ENCODE results near the gene CASZ1.
A peak's percentile ranks its signal among the peaks of the same experiment; 100 is the strongest.

CASZ1 gene

DNA sequence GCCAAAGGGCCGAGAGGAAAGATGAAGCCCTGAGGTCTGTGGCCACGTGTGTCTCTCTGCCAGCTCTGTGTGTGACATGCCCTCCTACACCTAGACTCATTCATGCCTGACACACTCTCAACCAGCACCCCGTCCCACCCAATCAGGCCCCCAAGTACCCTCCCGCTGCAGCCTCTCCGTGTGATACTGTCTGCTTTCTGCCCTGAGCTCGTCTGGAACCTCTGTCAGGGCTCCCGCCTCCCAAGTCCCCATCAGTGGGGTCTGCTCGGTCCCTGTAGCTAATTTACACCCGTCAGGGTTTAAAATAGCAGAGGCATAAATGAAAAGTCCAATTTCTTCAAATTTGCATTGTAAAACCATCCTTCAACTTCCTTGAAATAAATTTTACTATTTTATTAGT lies 20.7 kb downstream of the CASZ1 start:
- DNase-seq (ENCODE audit: low read depth in 2 of 2) = no peak

DNA sequence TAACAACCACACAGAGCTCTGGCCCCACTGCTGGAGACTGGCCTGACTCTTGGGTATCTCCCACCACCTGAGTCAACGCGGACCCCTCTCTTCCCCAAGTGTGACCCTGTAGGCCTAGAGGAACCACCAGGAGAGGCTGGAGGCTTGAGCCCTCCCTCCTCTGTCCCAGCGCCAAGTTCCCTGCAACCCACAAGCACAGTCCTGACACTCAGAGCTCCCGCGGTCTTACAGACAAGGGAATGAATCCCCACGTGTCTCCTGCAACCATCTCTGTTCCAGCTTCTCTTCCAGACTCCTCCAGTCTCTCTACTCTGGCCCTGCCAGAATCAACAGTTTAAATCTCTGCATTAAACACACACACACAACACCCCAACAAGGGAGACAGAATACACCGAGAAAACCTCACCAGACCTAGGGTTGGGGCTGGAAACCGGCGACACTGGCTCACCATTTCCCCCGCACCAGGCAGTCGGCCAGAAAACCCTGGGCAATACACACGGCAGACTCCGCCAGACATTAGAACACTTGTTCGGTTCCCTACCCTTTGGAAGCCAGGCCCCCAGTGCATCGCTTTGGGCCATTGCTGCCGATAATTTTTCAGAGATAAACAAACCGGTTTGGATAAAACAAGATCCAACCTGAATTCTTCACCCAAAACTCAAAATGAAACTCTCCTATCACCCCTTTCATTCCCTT lies 21.7 kb downstream of the CASZ1 start:
- no peak for DNase-seq (ENCODE audit: low read depth in 2 of 2)

DNA sequence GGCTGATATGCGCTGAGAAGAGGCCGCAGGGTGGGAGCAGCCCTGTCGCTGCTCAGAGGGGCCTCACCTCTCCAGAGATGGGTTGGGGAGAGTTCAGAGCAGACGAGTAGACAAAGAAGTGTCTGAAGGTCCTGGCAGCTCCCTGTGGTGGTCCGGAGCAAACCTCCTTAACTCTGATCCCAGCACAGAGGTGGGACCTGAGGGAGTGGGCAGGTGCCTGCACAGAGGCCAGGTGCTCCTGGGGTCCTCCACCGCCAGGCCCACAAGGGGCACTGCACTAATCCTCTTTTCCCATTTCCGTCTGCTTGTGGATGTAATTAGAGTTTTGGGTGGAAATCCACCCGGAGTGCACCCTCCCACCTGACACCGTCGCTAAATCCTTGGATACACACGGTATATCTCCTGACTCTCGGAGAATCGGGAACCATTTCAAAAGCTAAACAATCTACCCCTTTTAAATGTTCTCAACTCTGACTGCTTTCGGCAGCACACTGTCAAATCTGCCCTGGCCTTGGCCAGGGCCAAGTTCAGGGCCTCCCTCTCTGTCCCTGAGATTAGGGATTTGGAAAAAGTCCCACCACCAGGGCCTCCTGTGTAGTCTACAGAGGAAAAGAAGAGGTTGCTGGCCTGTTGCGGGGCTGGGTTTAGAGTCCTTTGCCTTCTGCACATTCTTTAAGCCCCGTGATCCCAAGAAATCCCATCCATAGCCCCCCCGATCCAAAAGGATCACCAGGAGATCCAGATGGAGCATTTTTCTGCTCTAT lies 22.4 kb downstream of the CASZ1 start:
- DNase-seq (ENCODE audit: low read depth in 2 of 2) = no peak

DNA sequence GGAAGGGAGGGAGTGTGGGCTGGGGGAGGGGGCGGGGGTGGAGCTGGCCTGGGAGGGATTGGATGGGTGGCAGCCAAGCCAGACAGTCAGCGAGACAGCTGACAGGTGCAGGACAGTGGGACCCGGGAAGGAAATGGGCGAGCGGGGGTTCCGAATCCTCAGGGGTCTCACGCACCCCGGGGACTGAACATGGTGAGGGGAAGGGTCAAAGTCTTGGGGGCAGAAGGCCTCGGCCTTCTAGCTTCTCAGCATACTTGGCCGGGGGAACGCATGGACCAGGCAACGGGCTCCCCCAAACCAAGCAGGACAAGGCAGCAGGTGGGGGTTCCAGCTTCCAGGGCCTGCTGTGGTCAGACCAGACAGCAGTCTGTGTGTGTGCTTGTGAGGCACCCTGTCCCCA lies 23.1 kb downstream of the CASZ1 start:
- DNase-seq (ENCODE audit: low read depth in 2 of 2) = no peak

GRCh38 chr1:10772711-10773110 lies 23.7 kb downstream of the CASZ1 start:
- DNase-seq (ENCODE audit: low read depth in 2 of 2) = no peak

DNA sequence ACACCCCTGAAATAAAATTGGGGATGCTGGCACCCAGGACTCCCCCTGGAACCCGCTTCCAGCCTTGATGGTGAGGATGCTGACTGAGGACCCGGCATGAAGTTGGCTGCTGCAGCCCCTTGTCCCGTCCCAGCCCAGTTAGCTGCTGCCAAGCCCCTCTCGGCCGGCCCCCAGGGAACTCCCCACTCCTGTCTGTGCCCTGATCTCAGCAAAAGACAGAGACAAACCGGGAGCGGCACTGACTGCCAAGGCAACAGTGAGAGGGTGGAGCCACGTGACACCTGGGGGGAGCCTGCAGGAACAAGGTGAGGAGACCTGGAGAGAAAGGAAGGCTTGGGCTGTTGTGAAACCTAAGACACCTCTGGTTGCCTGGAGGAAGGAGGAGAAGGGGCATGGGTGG lies 24.7 kb downstream of the CASZ1 start:
- no peak for DNase-seq (ENCODE audit: low read depth in 2 of 2)

- no peak for DNase-seq (ENCODE audit: low read depth in 2 of 2)
Observed at GRCh38 chr1:10768552-10768951, 27.9 kb downstream of the CASZ1 start.

GRCh38 chr1:10767282-10767681 lies 29.2 kb downstream of the CASZ1 start:
- DNase-seq (ENCODE audit: low read depth in 2 of 2) = no peak

- no peak for DNase-seq (ENCODE audit: low read depth in 2 of 2)
Observed at GRCh38 chr1:10765734-10766478, 30.5 kb downstream of the CASZ1 start.

DNA sequence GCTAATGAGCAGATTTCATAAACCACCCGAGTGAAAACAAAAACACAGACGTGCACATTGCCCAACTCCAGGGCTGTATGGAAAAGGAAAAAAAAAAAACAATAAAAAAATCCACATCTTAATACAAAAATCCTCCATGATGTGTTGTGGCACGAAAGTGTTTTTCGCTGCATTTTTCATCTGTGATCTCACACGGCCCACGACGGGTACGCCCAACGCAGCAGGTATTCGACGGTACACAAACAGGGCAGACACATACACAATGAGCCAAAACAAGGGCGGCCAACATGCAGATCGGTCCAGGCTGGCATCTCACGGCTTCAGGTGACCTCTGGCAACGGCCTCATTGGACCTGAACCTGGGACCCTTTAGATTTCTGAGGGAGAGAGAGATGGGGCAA lies 31.1 kb downstream of the CASZ1 start:
- no peak for DNase-seq (ENCODE audit: low read depth in 2 of 2)

- no peak for DNase-seq (ENCODE audit: low read depth in 2 of 2)
Observed at GRCh38 chr1:10764296-10764798, 32.1 kb downstream of the CASZ1 start.

- no peak for DNase-seq (ENCODE audit: low read depth in 2 of 2)
Observed at GRCh38 chr1:10762875-10763274, 33.6 kb downstream of the CASZ1 start.

- no peak for DNase-seq (ENCODE audit: low read depth in 2 of 2)
Observed at GRCh38 chr1:10762153-10762523, 34.3 kb downstream of the CASZ1 start.

- DNase-seq (ENCODE audit: low read depth in 2 of 2) = no peak
Observed at GRCh38 chr1:10761503-10762152, 34.8 kb downstream of the CASZ1 start.

DNA sequence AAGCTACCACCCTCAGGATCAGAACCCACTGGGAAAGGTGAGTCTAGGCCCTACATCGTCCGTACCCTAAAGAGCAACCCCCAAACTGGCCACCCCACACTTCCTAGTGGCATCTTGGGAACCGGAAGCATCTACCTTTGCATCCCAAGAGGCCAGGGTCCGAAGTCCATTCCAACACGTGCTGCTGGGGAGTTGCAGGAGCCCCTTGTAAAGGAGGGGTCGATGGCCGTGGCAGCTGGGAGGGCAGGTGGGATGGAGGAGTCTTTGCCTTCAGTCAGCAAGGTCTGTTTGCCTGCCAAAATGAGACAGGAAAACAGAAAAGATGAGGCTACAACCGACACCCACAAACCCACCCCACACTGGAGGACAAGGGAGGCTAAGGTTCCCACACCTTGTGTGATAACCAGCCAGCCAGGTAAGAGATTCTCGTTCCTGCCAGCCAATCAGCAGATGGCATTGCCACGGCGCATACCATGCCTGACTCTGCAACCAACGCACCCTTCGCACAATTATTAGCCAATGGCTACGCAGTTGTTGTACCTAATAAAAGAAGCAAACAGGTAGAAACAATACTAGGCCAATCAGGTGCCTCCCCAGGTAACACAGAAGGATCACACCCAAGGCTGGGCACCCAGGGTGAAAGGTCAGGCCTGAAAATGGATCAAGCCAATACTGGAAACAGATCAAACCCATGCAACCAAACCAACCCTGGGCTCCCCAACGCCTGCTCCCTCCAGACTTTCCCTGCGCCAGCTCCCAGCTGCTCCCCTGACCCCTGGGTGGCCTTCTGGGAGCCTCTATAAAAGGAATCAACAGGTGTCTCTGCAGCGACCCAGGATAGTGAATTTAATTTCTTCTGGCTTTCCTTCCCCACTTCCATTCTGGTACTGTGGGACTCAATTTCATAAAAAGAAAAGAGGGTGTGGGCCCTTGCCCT lies 35.6 kb downstream of the CASZ1 start:
- no peak for DNase-seq (ENCODE audit: low read depth in 2 of 2)

GRCh38 chr1:10759413-10760200 lies 36.8 kb downstream of the CASZ1 start:
- DNase-seq (ENCODE audit: low read depth in 2 of 2) = no peak

GRCh38 chr1:10756842-10757241 lies 39.6 kb downstream of the CASZ1 start:
- DNase-seq (ENCODE audit: low read depth in 2 of 2) = no peak

DNA sequence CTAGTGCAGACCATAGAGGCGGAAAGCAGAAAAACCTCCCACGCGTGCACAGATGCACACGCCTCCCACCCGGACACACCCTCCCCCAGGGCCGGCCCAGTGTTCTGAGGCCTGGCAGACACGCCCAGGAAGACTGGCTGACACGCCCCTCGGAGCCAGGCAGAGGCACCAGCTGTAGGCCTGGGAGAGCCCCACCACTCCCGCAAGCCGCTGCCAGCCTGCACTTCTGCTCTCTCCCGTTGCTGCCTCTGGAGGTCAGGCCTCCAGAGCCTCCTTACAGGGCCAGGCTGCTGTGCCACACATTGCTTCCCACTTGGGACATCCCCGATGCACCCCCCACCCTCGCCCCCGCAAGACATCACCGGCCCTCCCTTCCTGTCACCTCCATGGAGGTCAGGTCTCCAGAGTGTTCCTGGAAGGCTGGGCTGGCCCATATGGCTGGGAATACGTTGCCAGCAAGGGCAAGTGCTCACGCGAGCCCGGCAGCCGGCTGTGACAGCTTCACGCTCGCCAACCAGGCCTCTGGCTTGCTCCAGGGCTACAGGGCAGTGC lies 40.4 kb downstream of the CASZ1 start:
- peak; percentile 30 to 41 for DNase-seq (ENCODE audit: low read depth in 2 of 2)

DNA sequence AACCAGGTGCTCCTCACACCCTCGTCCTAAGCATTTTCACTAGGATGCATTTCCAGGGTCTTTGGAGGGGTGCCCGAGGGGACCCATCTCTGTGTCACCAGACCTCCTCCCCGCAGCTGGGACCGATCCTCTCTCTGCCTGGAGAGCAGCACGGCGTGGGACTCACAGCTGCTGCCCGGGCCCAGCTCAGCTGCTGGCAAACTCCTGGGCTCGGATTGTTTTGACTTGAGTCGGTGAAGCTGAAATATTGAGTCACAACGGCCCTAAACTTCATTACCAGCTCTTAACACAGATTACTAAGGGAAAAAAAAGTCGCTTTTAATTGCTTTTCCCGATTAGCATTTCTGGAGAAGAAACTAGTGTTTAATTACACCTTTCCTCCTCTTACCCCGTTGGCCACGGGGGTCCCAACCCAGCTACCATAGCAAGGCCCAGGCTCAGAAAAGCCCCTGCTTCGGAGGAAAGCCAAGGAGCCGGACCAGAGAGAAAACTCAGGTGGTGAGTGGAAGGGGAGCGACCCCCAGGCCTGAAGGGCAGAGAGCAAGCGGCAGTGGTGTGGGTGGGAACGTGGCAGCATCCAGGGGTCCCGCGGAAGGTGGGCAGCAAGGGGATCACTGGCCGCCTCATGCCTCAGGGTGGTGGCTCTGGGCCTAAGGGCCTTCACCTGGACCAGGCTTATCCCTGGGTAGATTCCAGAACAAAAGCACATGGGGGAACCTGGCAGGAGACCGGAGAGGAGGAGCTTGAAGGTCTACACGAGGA lies 41.7 kb downstream of the CASZ1 start:
- DNase-seq (ENCODE audit: low read depth in 2 of 2) = no peak
